H9 (cell line): ENCODE measurements around the gene PPARG. TPM values are rescaled to one million over a fixed set of nuclear protein-coding genes. Genes with fewer than 3 reads are reported as not detected.

ENCODE experiments used
- DNase-seq: peaks from one replicate; pipeline ENCODE4 v3.0.0-alpha.2; 2017
- H2AFZ ChIP-seq: one replicate; pipeline ENCODE4 v1.6.1; 2013; ENCODE audit warnings: mild to moderate bottlenecking, low read length, control low read depth, moderate library complexity
- H2AK5ac ChIP-seq: 2 replicates; pipeline ENCODE4 v1.6.1; 2013; ENCODE audit warnings: low read length, control low read depth, mixed read lengths; ENCODE audit not compliant: insufficient read length
- H2BK120ac ChIP-seq: one replicate; pipeline ENCODE4 v1.6.1; 2013; ENCODE audit warnings: low read depth, mild to moderate bottlenecking, low read length, control low read depth, inconsistent platforms; ENCODE audit not compliant: poor library complexity, severe bottlenecking
- H2BK12ac ChIP-seq: 2 replicates; pipeline ENCODE4 v1.6.1; 2013; ENCODE audit warnings: low read length, control low read depth, mixed read lengths, low read depth; ENCODE audit not compliant: insufficient read length
- H2BK15ac ChIP-seq: 2 replicates; pipeline ENCODE4 v1.6.1; 2013; ENCODE audit warnings: low read depth, low read length, control low read depth
- H2BK20ac ChIP-seq: one replicate; pipeline ENCODE4 v1.6.1; 2013; ENCODE audit warnings: low read depth, mild to moderate bottlenecking, low read length, control low read depth, inconsistent platforms; ENCODE audit not compliant: poor library complexity, severe bottlenecking
- H2BK5ac ChIP-seq: 2 replicates; pipeline ENCODE4 v1.6.1; 2013; ENCODE audit warnings: low read length, control low read depth, mixed read lengths; ENCODE audit not compliant: insufficient read length
- H3K14ac ChIP-seq: 2 replicates; pipeline ENCODE4 v1.6.1; 2013; ENCODE audit warnings: low read length, control low read depth; ENCODE audit not compliant: insufficient read depth
- H3K18ac ChIP-seq: 2 replicates; pipeline ENCODE4 v1.6.1; 2013; ENCODE audit warnings: low read depth, mild to moderate bottlenecking, mixed read lengths, low read length, control low read depth; ENCODE audit not compliant: insufficient read length
- H3K23ac ChIP-seq: 2 replicates; pipeline ENCODE4 v1.6.1; 2013; ENCODE audit warnings: low read length, control low read depth, mixed read lengths, low read depth; ENCODE audit not compliant: insufficient read length
- H3K23me2 ChIP-seq: 2 replicates; pipeline ENCODE4 v1.6.1; 2013; ENCODE audit warnings: low read depth, mild to moderate bottlenecking, mixed read lengths, low read length, control low read depth; ENCODE audit not compliant: insufficient read length, poor library complexity, severe bottlenecking
- H3K27ac ChIP-seq: 2 replicates; pipeline ENCODE4 v1.5.1; 2013; ENCODE audit warnings: low read length, control low read depth, mixed read lengths, low read depth; ENCODE audit not compliant: insufficient read length
- H3K27me3 ChIP-seq: 2 replicates; pipeline ENCODE4 v1.6.1; 2013; ENCODE audit warnings: low read length, control low read depth, inconsistent platforms; ENCODE audit not compliant: insufficient read depth
- H3K4ac ChIP-seq: 2 replicates; pipeline ENCODE4 v1.6.1; 2013; ENCODE audit warnings: low read depth, mild to moderate bottlenecking, control low read depth, inconsistent platforms, low read length, moderate library complexity
- H3K4me1 ChIP-seq: 2 replicates; pipeline ENCODE4 v1.6.1; 2013; ENCODE audit warnings: low read length, control low read depth, inconsistent platforms; ENCODE audit not compliant: insufficient read depth
- H3K4me2 ChIP-seq: 2 replicates; pipeline ENCODE4 v1.6.1; 2013; ENCODE audit warnings: low read length, control low read depth, mixed read lengths; ENCODE audit not compliant: insufficient read length, insufficient read depth
- H3K56ac ChIP-seq: 2 replicates; pipeline ENCODE4 v1.6.1; 2013; ENCODE audit warnings: low read depth, mild to moderate bottlenecking, mixed read lengths, low read length, control low read depth; ENCODE audit not compliant: insufficient read length
- H3K79me1 ChIP-seq: 2 replicates; pipeline ENCODE4 v1.6.1; 2013; ENCODE audit warnings: low read depth, mild to moderate bottlenecking, moderate library complexity, low read length, control low read depth, inconsistent platforms; ENCODE audit not compliant: insufficient read depth, poor library complexity, severe bottlenecking
- H3K79me2 ChIP-seq: 2 replicates; pipeline ENCODE4 v1.6.1; 2013; ENCODE audit warnings: low read length, control low read depth, inconsistent platforms; ENCODE audit not compliant: insufficient read depth
- H3K9ac ChIP-seq: 2 replicates; pipeline ENCODE4 v1.6.1; 2013; ENCODE audit warnings: low read length, control low read depth, mixed read lengths; ENCODE audit not compliant: insufficient read length; ENCODE audit errors: extremely low read depth
- H3K9me3 ChIP-seq: one replicate; pipeline ENCODE4 v1.6.1; 2013; ENCODE audit warnings: low read depth, low read length, inconsistent platforms; ENCODE audit not compliant: control insufficient read depth
- H3T11ph ChIP-seq: one replicate; pipeline ENCODE4 v1.6.1; 2013; ENCODE audit warnings: mild to moderate bottlenecking, low read length, control low read depth, inconsistent platforms
- H4K20me1 ChIP-seq: one replicate; pipeline ENCODE4 v1.6.1; 2013; ENCODE audit not compliant: control insufficient read depth, insufficient read length, insufficient read depth
- H4K5ac ChIP-seq: 2 replicates; pipeline ENCODE4 v1.6.1; 2013; ENCODE audit warnings: low read depth, mild to moderate bottlenecking, mixed read lengths, low read length, control low read depth; ENCODE audit not compliant: insufficient read length
- H4K8ac ChIP-seq: replicated peaks from 2 replicates; pipeline ENCODE4 v1.6.1; 2013; ENCODE audit warnings: low read length, control low read depth, mixed read lengths, low read depth; ENCODE audit not compliant: insufficient read length
- H4K91ac ChIP-seq: 2 replicates; pipeline ENCODE4 v1.6.1; 2013; ENCODE audit warnings: low read depth, mild to moderate bottlenecking, moderate library complexity, mixed read lengths, low read length, control low read depth; ENCODE audit not compliant: insufficient read length
- H3K27ac Mint-ChIP-seq, 3 experiments: 2 replicates in 2 of 3; 3 replicates in 1 of 3; pipeline ENCODE4 v1.8.0; 2020 to 2021; ENCODE audit warnings: mixed read lengths in 3 of 3, mild to moderate bottlenecking in 1 of 3, moderate library complexity in 1 of 3
- H3K27me3 Mint-ChIP-seq: 2 replicates; pipeline ENCODE4 v1.8.0; 2021; ENCODE audit warnings: low read depth, mild to moderate bottlenecking, moderate library complexity, mixed read lengths
- H3K36me3 Mint-ChIP-seq, 3 experiments: 2 replicates in 2 of 3; 3 replicates in 1 of 3; pipeline ENCODE4 v1.8.0; 2020 to 2021; ENCODE audit warnings: low read depth in 3 of 3, mixed read lengths in 3 of 3; ENCODE audit not compliant: insufficient read depth in 1 of 3
- H3K4me1 Mint-ChIP-seq, 2 experiments: 2 replicates each; pipeline ENCODE4 v1.8.0; 2020; ENCODE audit warnings: mixed read lengths in 2 of 2
- H3K4me3 Mint-ChIP-seq, 2 experiments: 2 replicates in 1 of 2; 3 replicates in 1 of 2; pipeline ENCODE4 v1.8.0; 2020 to 2021; ENCODE audit warnings: mild to moderate bottlenecking in 2 of 2, mixed read lengths in 2 of 2, moderate library complexity in 1 of 2
- H3K9me3 Mint-ChIP-seq, 2 experiments: 2 replicates in 1 of 2; 3 replicates in 1 of 2; pipeline ENCODE4 v1.8.0; 2020; ENCODE audit warnings: mild to moderate bottlenecking in 2 of 2, mixed read lengths in 2 of 2, moderate library complexity in 1 of 2
- CTCF ChIP-seq: fragments of 200-600 bp; sonication (generic); conservative IDR thresholded peaks from 3 replicates; pipeline ENCODE4 v1.8.0; 2021; ENCODE audit warnings: antibody characterized with exemption, mild to moderate bottlenecking
- WGBS: extraction: QIAGEN DNeasy Blood & Tissue Kit; methylation state at CpG from one replicate; pipeline ENCODE4 v1.1.7; 2013; ENCODE audit warnings: missing lambda C conversion rate, low lambda C conversion rate, mixed read lengths; ENCODE audit not compliant: insufficient read length; ENCODE audit errors: extremely low coverage; 5-methylcytosine and 5-hydroxymethylcytosine counted together
- total RNA-seq: library from RNA; stranded (reverse); gene quantifications from 2 replicates; pipeline ENCODE4 v1.2.1, GENCODE V29; 2021

The PPARG gene
- total RNA-seq, 1 experiment from 2014 or later, result 0.42 TPM

DNA sequence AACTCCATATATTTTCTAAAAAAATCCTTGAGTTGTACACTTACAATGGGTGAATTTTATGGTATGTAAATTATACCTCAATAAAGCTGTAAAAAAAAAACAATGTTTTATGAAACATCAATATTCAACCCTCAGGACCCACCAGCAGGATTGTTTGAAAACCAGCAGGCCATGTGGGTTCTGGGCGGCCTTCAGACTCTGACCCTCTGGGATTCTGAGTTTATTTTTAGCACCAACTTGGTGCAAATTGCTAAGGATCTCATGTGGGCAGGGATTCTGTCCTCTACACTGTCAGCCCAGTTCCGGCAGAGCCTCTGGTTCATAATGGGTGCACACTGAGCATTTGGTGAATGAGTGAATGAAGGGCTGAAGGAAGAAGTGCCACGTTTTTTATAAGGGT lies 171.3 kb downstream of the PPARG start:
- Histone ChIP-seq H2BK15ac (no peak overlapping the region), H3K4ac (no peak overlapping the region), H3K27ac (no peak overlapping the region), H4K8ac (no peak overlapping the region), H4K5ac (no peak overlapping the region), H2BK120ac (no peak overlapping the region), H2BK20ac (no peak overlapping the region), H3K23ac (no peak overlapping the region), H3K79me2 (no peaks in the 10 kb centered on the region), H3K9me3 (no peaks in the 10 kb centered on the region), H2BK5ac (no peak overlapping the region), H3K9ac (no peak overlapping the region), H3K27me3 (no peaks in the 10 kb centered on the region), H4K91ac (no peak overlapping the region), H3K4me2 (no peak overlapping the region), H3T11ph (no peak overlapping the region), H3K79me1 (no peaks in the 10 kb centered on the region), H2AFZ (no peak overlapping the region), H2AK5ac (no peak overlapping the region), H3K23me2 (no peaks in the 10 kb centered on the region), H4K20me1 (no peaks in the 10 kb centered on the region), H3K14ac (no peak overlapping the region), H3K18ac (no peak overlapping the region), H3K56ac (no peak overlapping the region), H3K4me1 (no peaks in the 10 kb centered on the region), H2BK12ac (no peak overlapping the region)
- no peak for TF ChIP-seq CTCF
- H3K4me3 Mint-ChIP-seq, result no peak overlapping the region
- no peaks in the 10 kb centered on the region; the same call in 1 of the 2 replicates for H3K27me3 Mint-ChIP-seq
- no peak overlapping the region for H3K27ac Mint-ChIP-seq
- no CpG with 5 or more reads among the region's 3 CpGs for WGBS
- H3K4me1 Mint-ChIP-seq, result peaks cover 0 to 4% of the 10 kb centered on the region in 2 experiments; a peak in 3 of 4 replicates
- H3K36me3 Mint-ChIP-seq, result no peaks in the 10 kb centered on the region
- H3K9me3 Mint-ChIP-seq, result no peaks in the 10 kb centered on the region; a peak in 1 of 5 replicates
- no peak for DNase-seq
